ENCODE data around the gene NFKBIB.

GRCh38 chr19:38850436-38850975 is 49.3 kb upstream of the NFKBIB start:
- TF ChIP-seq EZH2 (IDR thresholded peaks at IDR 0.05) (no peak), POLR2AphosphoS5 (IDR thresholded peaks at IDR 0.05; ENCODE audit: borderline replicate concordance, low read depth, low read length) (peak; percentile 84), FOXP2 (optimal IDR thresholded peaks at IDR 0.05; ENCODE audit: control extremely low read depth, extremely low read length, insufficient read depth) (peak; percentile 44)
